Heart left ventricle (tissue), 16 donors: ENCODE data around the gene BAG2. TPM values are rescaled to one million over a fixed set of nuclear protein-coding genes. Genes with fewer than 3 reads are reported as not detected.

Experiments
- ATAC-seq, 4 donors: fragments of 200-7000 bp; cut with Tn5 transposase; one replicate each; pipeline ENCODE4 v1.9.1; 2020 to 2022; ENCODE audit warnings: moderate library complexity in 4 of 4, mild to moderate bottlenecking in 3 of 4, moderate number of reproducible peaks in 1 of 4
- DNase-seq, 5 donors: peaks; one replicate each; pipeline ENCODE4 v3.0.0-alpha.2; 2020
- H3K27ac ChIP-seq, 12 donors: fragments of 200-600 bp; sonication (generic) in 4 of 12; one replicate each; pipeline versions ENCODE4 v1.5.0 to v1.8.0; 2016 to 2022; ENCODE audit warnings: mild to moderate bottlenecking in 2 of 12
- H3K27me3 ChIP-seq, 9 donors: fragments of 200-600 bp; sonication (generic) in 2 of 9; one replicate each; pipeline versions ENCODE4 v1.5.1 to v1.8.0; 2016 to 2022; ENCODE audit warnings: mild to moderate bottlenecking in 3 of 9
- H3K36me3 ChIP-seq, 9 donors: fragments of 200-600 bp; sonication (generic) in 2 of 9; one replicate each; pipeline versions ENCODE4 v1.5.0 to v1.8.0; 2018 to 2022; ENCODE audit warnings: mild to moderate bottlenecking in 2 of 9
- H3K4me1 ChIP-seq, 12 donors: fragments of 200-600 bp; sonication (generic) in 4 of 12; one replicate each; pipeline versions ENCODE4 v1.5.0 to v1.8.0; 2016 to 2022; ENCODE audit warnings: mild to moderate bottlenecking in 3 of 12
- H3K4me3 ChIP-seq, 12 donors: fragments of 200-600 bp; sonication (generic) in 4 of 12; one replicate each; pipeline versions ENCODE4 v1.5.0 to v1.8.0; 2017 to 2022; ENCODE audit warnings: mild to moderate bottlenecking in 9 of 12, moderate library complexity in 4 of 12
- H3K9me3 ChIP-seq, 12 donors: fragments of 200-600 bp; sonication (generic) in 4 of 12; one replicate each; pipeline versions ENCODE4 v1.5.0 to v1.8.0; 2016 to 2022; ENCODE audit warnings: mild to moderate bottlenecking in 1 of 12
- CTCF ChIP-seq, 12 donors: fragments of 200-600 bp; sonication (generic) in 4 of 12; IDR thresholded peaks; one replicate each; pipeline versions ENCODE4 v1.5.0 to v1.8.0; 2018 to 2022; ENCODE audit warnings: antibody characterized with exemption in 12 of 12, mild to moderate bottlenecking in 5 of 12
- POLR2A ChIP-seq, 2 donors: fragments of 450-650 bp; IDR thresholded peaks; one replicate each; pipeline ENCODE4 v1.6.1; 2017; ENCODE audit warnings: antibody characterized with exemption in 2 of 2, mild to moderate bottlenecking in 2 of 2, moderate library complexity in 2 of 2
- WGBS, 4 donors: extraction: QIAGEN DNeasy Blood & Tissue Kit in 2 of 4; methylation state at CpG; one replicate each; pipeline versions ENCODE4 v1.1.5 to v1.1.7; 2013 to 2018; 5-methylcytosine and 5-hydroxymethylcytosine counted together
- intact Hi-C, 10 donors: fragments of 100-400 bp; cut with DNase I; formaldehyde crosslinking; loops; one replicate each; pipeline versions ENCODE4 v1.11.1 to v1.14.2; 2022
- polyA plus RNA-seq, 2 donors: library from polyadenylated mRNA; stranded (reverse); fragments of 200-250 nt; gene quantifications; one replicate each; pipeline ENCODE4 v1.2.3, GENCODE V29; 2013
- total RNA-seq, 9 donors: library from RNA; depleted of rRNA in 2 of 9; stranded (reverse); fragments of >200 nt in 2 of 9; fragmentation: NEBNext Ultra II Directional in 3 of 9; extraction: Animal tissue kit (Norgen Biotek cat#: 25700) in 3 of 9; gene quantifications; one replicate each; pipeline versions ENCODE4 v1.1.0 to v1.2.4, GENCODE V29; 2016 to 2023
- donor health status: ischemic (EF 13 %, LVEDD 7.1; RV severe dilation, severe dysfunction).
- donor health status: healthy with polysubstance abuse.
- donor health status: DM: no; HTN: yes; CAD: no.
- donor health status: DM: no; HTN: no; CAD: no.
- donor health status: ischemic (EF 25% LVEDD 6.9; RV normal size, moderate dysfunction).
- donor health status: ischemic (EF 25% LVEDD 5.7; RV mildly dilated, moderate dysfunction).
- donor health status: healthy.
- donor health status: DM: yes; HTN: yes; CAD: no.
- donor health status: ischemic (EF 35%, LVEDD 5.7; RV mildly dilated, moderate dysfunction).
- donor health status: nonischemic (EF 11% LVEDD 7.7; RV severe dilation, severe dysfunction).
- donor health status: DM: yes; HTN: yes; CAD: no.
- donor health status: PGD.
- donor health status: ischemic (EF 29% LVEDD 5.4; RV normal size, mild dysfunction).
- donor health status: nonischemic (EF 23%, LVEDD 6.1; RV moderate dilation, normal function).

BAG2 gene
- total and polyA plus RNA-seq, 11 donors = 4.5 to 18.0 (median 10.8) TPM

GRCh38 chr6:57138026-57138425 lies 34.1 kb upstream of the BAG2 start:
- H3K27me3 ChIP-seq = no peaks in the 10 kb centered on the region

GRCh38 chr6:57141451-57142177 lies 30.5 kb upstream of the BAG2 start:
- Histone ChIP-seq H3K27me3 (no peaks in the 10 kb centered on the region), H3K4me3 (no peak overlapping the region), H3K36me3 (peaks cover 0 to 68% (median 51%) of the 10 kb centered on the region in 9 donors), H3K9me3 (no peaks in the 10 kb centered on the region), H3K27ac (no peak overlapping the region), H3K4me1 (no peaks in the 10 kb centered on the region)
- TF ChIP-seq POLR2A (IDR thresholded peaks at IDR 0.05) (no peak), CTCF (IDR thresholded peaks at IDR 0.05) (no peak)
- 96 to 98% (median 97%) methylated on average over 4 of the region's 4 CpGs for WGBS, 4 donors
- intact Hi-C loops = no loop called here
- DNase-seq (no peak), ATAC-seq (no peak)

More at GRCh38 chr6:57138026-57138425, 34.1 kb upstream of the BAG2 start:
- ATAC-seq = no peak
- WGBS, 4 donors = 93 to 97% (median 97%) methylated on average over 11 of the region's 11 CpGs
- no peaks in the 10 kb centered on the region for H3K4me1 ChIP-seq
- no peak for DNase-seq
- H3K4me3 ChIP-seq = no peak overlapping the region
- H3K9me3 ChIP-seq = no peaks in the 10 kb centered on the region
- TF ChIP-seq POLR2A (IDR thresholded peaks at IDR 0.05) (no peak), CTCF (IDR thresholded peaks at IDR 0.05) (no peak)
- intact Hi-C loops = no loop called here
- H3K36me3 ChIP-seq = peaks cover 0 to 78% (median 67%) of the 10 kb centered on the region in 9 donors
- no peak overlapping the region for H3K27ac ChIP-seq

- peaks cover 0 to 68% (median 49%) of the 10 kb centered on the region in 9 donors for H3K36me3 ChIP-seq
Measured at GRCh38 chr6:57142178-57142525, 30.0 kb upstream of the BAG2 start.

GRCh38 chr6:57143690-57144089 lies 28.4 kb upstream of the BAG2 start:
- H3K36me3 ChIP-seq = peaks cover 0 to 76% (median 59%) of the 10 kb centered on the region in 9 donors
- H3K9me3 ChIP-seq = no peaks in the 10 kb centered on the region
- no peak for ATAC-seq
- no peaks in the 10 kb centered on the region for H3K27me3 ChIP-seq
- H3K4me1 ChIP-seq = no peaks in the 10 kb centered on the region
- no peak overlapping the region for H3K4me3 ChIP-seq
- intact Hi-C loops = no loop called here
- H3K27ac ChIP-seq = no peak overlapping the region
- no peak for DNase-seq
- TF ChIP-seq POLR2A (IDR thresholded peaks at IDR 0.05) (no peak), CTCF (IDR thresholded peaks at IDR 0.05) (no peak)
- 93 to 100% (median 97%) methylated on average over 1 of the region's 1 CpG for WGBS, 4 donors

More at GRCh38 chr6:57142178-57142525, 30.0 kb upstream of the BAG2 start:
- H3K9me3 ChIP-seq = no peaks in the 10 kb centered on the region
- no peaks in the 10 kb centered on the region for H3K27me3 ChIP-seq
- WGBS, 4 donors = 84 to 93% (median 88%) methylated on average over 1 of the region's 1 CpG
- DNase-seq (no peak), ATAC-seq (no peak)
- H3K4me1 ChIP-seq = no peaks in the 10 kb centered on the region
- intact Hi-C loops = no loop called here
- H3K27ac ChIP-seq = no peak overlapping the region
- no peak overlapping the region for H3K4me3 ChIP-seq
- TF ChIP-seq POLR2A (IDR thresholded peaks at IDR 0.05) (no peak), CTCF (IDR thresholded peaks at IDR 0.05) (no peak)
